ENCODE results near the gene EMP3. TPM values are rescaled to one million over a fixed set of nuclear protein-coding genes. Genes with fewer than 3 reads are reported as not detected.

Gene EMP3
- total and polyA plus RNA-seq, 2 of the 13 experiments (the other 11 are each of a cell fraction or from before 2014, with no cell fraction given), result 2.2 to 7.8 TPM

GRCh38 chr19:48355365-48355954 lies 30.1 kb downstream of the EMP3 start (continued):
- 0 out of 2 replicates have a peak, but pooled peaks have one; percentile 28 for TF ChIP-seq ZNF574 (CRISPR knock-in tag; IDR thresholded peaks at IDR 0.05)
- no peak for TF ChIP-seq PITX1 (CRISPR knock-in tag; IDR thresholded peaks at IDR 0.05)

- Histone ChIP-seq H4K20me1 (ENCODE audit: insufficient read depth, low read length) (no peaks in the 10 kb centered on the region), H3K36me3 (replicated peaks in 1 of 2; ENCODE audit: control insufficient read depth in 1 of 2, insufficient read depth in 2 of 2, low read length in 2 of 2) (peaks cover 0 to 2% of the 10 kb centered on the region in 2 experiments; a peak in 1 of 5 replicates), H3K4me2 (ENCODE audit: low read depth, low read length) (no peak overlapping the region), H3K27ac (ENCODE audit: extremely low read length, insufficient read depth, low read length) (no peak overlapping the region), H3K4me1 (ENCODE audit: insufficient read depth, low read length) (peaks cover 40% of the 10 kb centered on the region), H3K4me3 (replicated peaks in 1 of 3; ENCODE audit: insufficient read depth in 1 of 3, low read depth in 2 of 3, low read length in 3 of 3) (no peak overlapping the region), H3K9ac (ENCODE audit: insufficient read depth, low read depth, low read length) (no peak overlapping the region), H3K9me3 (ENCODE audit: low read length) (no peaks in the 10 kb centered on the region), H3K79me2 (ENCODE audit: insufficient read depth, low read length) (no peaks in the 10 kb centered on the region), H3K27me3 (ENCODE audit: control insufficient read depth in 1 of 2, insufficient read depth in 2 of 2, low read length in 2 of 2) (no peaks in the 10 kb centered on the region), H2AFZ (ENCODE audit: low read length) (no peak overlapping the region)
- ATAC-seq, result no peak
- intact Hi-C loops (cut with micrococcal nuclease; ENCODE audit: unreplicated experiment) (loop anchor here (10.0 kb wide), 1 partner anchor 86 kb away; the partner anchor contains the start of gene GRWD1), in situ Hi-C loops (cut with HindIII; ENCODE audit: extremely low pct_ligation_motif_present, low pct_unique_long_range_greater_than_20kb) (no loop called here)
- BruUV-seq (replicated peaks), result no TSS peak
- POLR2A ChIA-PET, result no interaction called here
- WGBS (ENCODE audit: low lambda C conversion rate), result 93% methylated on average over 5 of the region's 5 CpGs
- TF ChIP-seq NPAS2 (CRISPR knock-in tag; IDR thresholded peaks at IDR 0.05; ENCODE audit: borderline replicate concordance) (no peak), ELF4 (CRISPR knock-in tag; IDR thresholded peaks at IDR 0.05; ENCODE audit: borderline replicate concordance) (no peak), ZNF501 (CRISPR knock-in tag; IDR thresholded peaks at IDR 0.05) (no peak), ZNF576 (CRISPR knock-in tag; IDR thresholded peaks at IDR 0.05) (no peak), TCF7L2 (IDR thresholded peaks at IDR 0.05; ENCODE audit: low read depth, low read length) (no peak)
- DNase-seq (ENCODE audit: low spot score), result no peak
- CTCF ChIA-PET (ENCODE audit: low intra/inter-chr PET ratio, low total read pairs), result no interaction called here
- FAIRE-seq, result no peak
Observed at GRCh38 chr19:48359123-48359522, 33.8 kb downstream of the EMP3 start.
